DMS 273 (cell line): ENCODE results near the gene DUSP14.
"Not testable (repeated sequence)": the region's sequence is repeated elsewhere in the genome, so short reads cannot be mapped to it uniquely, and the experiment has no call there.

Experiments used
- DNase-seq: peaks from one replicate; lab custom pipeline; 2025; ENCODE audit not compliant: unreplicated experiment; lab: John Stamatoyannopoulos, UW

The DUSP14 gene

DNA sequence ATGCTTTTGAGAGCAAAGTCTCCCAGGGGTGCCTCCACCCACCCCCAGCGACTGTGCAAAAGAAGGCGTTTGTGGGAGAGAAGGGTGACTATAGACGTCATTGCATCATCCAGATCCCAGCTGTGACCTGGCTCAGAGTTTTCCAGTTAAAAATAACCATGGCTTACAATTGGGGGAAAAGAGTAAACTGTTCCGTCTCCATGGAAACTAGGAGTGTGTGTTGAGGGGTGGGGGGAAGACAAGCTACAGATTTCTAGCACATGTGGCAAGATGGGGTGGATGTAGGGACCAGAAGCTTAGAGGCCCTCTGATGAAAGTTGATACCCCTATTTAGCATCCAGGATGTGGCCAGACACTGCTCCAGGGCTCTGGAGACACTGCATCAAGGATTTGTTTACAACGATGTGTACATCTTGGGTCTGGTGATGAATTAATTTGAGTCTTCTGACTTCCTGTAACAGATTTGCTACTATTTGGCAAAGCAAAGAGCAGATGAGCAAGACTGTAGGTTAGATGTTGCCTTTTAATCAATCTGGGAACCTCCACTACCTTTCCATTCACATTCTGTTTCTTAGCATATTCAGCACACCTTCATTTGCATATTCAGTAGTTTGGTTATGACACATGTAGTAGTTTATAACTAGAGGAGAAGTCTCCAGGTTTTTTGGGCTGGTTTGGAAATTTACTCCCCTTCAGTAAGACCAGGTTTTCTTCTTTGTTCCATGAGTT, 6.2 kb upstream of the DUSP14 start:
- DNase-seq: peak; percentile 96

DNA sequence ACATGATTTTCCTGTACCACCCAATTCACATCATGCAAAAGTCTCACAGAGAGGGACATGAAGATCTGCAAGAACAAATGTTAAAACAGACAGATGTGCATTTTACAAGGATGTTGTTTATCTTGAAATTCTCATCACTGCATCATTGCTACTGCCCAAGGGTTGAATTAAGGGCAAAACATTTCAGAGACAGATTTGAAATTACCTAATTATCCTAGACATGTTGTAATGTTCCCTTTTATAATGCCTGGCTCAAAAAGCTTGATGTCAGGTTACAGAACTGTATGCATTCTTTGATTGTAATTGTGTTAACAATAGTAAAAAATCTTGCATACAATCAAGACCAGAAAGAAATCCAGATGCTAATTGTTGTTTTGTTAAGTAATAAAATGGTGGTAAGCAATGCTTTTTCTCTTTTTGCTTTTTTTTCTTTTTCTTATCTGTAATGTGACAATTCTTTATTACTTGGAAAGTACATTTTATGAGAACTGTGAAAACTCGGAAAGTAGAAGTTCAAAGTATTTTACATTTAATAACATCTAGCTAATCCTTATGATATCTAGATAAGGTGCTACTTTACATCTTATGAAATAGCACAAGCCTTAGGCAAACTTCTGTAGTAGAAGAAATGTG, 3.6 kb upstream of the DUSP14 start:
- DNase-seq: peak; percentile 27

DNA sequence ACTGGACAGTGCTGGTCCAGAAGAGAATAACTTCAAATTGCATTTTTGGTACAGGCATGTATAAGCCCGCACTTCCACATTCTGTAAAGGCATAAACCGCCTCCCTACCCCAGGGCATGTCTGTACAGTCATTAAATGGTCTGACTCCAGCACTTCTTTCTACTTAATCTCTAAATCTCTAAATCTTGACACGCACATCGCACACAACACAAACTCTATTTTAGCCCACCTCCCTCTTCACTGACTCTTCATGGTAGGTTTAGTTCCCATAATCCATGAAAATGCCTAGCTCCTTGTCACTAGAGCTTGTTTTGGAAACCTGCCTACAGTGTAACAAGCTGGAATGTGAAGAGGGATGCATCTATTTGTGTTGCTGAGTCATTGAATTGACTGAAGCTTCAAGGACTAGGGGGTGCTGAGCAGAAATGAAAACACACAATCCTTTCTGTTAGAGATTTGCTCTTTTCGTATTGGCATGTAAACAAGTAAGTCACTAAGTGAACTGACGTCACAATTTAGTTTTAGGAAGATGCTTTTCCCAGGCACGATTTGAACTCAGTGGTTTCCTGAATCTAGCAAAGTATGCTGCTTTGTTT, 1.6 kb upstream of the DUSP14 start:
- peak; percentile 81 for DNase-seq

DNA sequence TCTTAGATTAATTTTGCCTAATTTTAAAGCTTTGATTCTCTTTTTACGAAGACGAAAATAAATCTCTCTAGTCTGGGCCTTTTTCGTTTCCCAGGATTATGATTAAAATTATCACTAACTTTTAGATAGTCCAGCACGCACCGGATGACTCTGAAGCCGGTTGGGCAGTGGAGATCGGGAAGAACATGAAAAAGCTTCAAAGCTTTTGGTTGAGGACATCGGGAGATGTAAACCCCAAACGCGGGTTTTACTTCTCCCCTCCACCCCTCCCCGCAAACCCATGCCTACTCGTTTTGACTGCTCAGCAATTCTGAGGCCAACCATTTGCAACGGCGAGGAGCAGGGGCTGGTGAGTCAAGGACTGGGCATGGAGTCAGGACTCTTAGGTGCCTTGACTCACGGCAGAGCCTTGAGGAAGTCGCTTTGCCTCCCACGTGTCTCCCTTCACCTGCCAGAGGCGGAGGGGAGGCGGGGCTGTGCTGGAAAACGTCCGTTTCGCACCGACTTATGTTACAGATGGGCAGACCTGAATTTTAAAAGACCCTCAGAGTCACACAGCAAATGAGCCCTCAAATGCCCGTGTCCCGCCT, 989 bp upstream of the DUSP14 start:
- peak; percentile 79 for DNase-seq

DNA sequence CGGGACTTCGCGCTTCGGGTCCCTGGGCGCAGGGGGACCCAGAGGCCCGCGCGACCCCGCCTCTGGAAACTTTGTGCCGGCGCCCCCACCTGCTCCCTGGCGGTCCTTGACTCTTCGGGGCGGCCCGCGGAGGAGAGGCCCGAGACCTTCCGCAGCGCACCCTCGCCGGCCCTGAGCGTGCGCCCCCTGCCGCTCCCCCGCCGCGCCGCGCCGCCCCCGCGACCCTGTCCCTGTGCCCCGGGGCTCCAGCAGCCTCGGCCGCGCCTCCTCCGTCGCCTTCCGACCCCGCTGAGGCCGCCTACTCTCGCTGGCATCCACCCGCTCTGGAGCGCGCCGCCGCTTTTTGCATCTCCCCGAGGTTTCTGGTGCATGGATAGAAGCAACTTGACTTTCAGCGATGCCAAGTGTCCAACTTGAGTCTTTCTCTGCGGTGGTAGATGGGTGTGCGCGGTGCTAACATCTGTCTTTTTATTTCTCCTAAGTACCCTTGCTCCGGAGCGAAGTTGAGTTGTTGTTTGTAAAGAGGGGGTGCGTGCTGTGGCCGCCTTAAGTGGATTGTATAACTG, 414 bp downstream of the DUSP14 start:
- DNase-seq: peak; percentile 90

DNA sequence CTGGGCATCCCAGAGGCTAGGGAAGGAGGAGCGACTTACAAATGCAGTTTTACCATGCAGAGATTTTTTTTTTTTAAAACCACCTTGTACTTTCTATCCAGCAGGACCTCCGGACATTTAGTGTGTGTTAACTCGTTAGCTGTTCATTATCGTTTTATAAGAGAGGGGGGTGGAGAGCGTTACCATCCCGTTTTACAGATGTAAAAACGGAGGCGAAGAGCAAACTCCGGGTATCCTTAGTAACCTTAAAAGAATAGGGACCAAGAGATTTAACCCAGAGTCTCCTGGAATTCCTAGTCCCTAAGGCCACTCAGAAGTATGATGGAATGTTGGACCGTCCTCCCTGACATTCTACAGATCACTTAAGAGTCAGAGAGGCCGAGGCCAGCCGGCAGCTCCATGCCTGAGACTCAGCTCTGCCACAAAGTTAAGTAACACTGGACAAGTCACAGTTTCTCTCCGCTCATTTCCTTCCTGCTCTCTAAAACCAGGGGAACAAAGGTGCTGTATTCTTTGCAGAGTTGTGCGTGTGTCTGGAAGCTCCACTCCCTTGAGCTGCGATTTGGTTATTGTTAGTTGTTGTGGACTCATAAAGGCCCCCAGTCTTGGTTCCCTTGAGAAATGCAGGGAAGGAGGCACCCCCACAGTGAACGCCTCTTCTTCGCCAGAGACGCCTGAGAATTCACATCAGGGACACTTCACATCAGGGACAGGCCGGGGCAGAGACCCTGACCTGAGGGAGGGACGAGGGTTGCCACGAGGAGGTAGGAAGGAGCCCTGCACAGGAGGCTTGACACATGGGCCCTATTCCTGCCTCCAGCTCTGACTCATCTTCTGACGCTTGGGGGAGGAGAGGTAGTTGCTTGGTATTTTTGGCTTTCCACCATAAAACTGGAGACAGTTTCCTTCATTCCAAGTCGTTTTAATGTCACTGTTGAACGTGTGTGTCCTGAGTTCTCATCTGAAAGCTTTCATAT, 1.2 kb downstream of the DUSP14 start:
- peak; percentile 86 for DNase-seq

DNA sequence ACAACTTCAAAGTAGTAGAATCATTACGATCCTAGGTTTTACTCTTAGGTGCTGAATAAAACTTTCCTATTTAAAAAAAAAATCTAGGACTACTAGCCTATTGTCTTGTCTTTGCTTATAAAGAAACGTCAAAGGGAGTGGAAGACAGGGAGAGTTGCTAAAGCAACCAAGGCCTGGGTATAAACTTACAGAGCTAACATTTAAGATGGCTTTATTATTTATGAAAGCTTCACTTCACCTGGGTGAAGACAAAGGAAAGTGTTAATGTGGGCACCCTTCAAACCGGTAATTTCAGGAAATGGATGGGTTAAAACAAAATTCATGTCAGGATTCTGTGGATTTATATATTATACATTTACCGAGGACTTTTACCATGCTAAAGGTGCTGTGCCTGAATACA, 2.5 kb downstream of the DUSP14 start:
- no peak for DNase-seq

DNA sequence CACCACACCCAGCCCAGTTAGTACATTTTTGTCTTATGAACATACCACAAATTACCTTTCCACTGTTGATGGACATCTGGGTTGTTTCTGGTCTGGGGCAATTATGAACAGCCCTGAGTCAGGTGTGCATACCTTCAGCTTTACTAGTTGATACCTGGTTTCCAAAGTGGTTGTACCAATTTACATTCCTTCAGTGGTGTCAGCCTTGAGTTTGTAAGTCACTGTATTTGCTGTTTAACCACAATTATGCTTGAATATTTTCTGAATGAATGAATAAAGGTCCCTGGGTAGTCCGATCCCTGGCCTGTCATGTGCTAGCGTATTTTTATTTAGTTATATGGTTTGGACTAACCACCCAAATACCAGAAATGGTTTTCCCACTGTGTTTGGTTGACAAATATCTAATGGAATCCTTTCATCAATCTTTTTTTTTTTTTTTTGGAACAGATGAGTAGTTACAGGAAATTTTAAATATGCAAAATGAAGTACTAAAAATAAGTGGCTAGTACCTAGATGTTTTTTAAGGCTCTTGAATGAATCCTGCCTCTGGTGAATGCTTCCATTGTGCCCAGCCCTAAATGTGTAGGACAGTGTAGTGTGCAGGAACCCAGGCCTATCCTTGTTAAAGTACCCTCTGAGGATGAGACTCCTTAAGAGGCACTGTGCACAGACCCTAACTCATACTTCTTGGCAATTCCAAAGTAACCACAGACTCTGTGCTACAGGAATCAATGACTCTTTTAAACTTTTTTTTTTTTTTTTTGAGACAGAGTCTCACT, 3.7 kb downstream of the DUSP14 start:
- no peak for DNase-seq

DNA sequence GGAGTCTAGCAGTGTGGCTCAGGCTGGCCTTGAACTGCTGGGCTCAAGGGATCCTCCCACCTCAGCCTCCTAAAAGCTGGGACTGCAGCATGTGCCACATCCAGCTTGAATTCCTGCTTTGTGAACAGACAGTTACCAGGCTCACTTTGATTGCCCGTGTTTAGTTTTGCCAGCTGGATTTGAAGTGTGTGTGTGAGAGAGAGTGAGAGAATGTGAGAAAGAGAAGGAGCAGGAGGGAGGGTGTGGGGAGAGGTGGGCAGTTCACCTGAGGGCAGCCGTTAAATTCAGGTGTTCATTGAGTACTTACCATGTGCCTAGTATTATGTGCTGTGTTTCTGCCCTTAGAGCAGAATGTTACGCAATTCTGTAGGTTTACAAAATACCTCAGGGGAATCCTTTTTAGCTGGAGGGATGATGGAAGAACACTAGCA, 4.7 kb downstream of the DUSP14 start:
- no peak for DNase-seq

DNA sequence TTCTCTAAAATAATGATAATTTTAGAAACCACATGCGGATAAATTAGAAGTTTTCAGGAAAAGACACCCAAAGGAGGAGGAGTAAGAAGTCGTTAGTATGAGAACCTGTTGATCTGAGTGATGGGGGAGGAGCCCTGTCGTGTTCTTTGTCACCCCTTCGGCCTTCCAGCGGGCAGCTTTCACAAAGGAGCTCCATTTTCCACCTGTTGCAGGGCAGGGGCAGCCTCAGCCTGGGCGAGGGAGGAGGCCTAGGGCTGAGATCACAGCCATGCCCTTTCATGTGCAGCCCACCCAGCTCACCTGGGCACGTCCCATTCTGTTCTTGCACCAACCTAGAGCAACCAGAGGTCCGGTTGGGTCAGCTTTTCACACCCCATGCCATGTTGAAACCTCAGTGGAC, 5.3 kb downstream of the DUSP14 start:
- DNase-seq: no peak

DNA sequence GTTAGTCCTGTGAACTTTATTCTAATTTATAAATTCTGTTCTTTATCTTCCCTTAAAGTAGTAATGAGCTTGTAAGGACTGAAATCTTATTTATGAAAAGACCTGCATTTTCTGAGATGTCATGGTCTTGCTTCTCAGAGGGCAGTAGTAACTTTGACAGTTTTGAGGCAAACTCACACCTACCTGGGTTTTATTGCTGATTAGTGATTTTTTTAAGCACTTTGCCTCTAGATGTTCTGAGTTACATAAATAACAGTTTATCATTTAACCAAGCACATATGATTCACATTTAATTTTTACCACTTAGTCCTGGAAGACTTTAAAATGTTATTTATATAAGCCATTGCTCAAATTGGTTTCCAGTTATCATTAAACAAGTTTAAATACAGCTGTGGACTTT, 10.7 kb downstream of the DUSP14 start:
- no peak for DNase-seq

DNA sequence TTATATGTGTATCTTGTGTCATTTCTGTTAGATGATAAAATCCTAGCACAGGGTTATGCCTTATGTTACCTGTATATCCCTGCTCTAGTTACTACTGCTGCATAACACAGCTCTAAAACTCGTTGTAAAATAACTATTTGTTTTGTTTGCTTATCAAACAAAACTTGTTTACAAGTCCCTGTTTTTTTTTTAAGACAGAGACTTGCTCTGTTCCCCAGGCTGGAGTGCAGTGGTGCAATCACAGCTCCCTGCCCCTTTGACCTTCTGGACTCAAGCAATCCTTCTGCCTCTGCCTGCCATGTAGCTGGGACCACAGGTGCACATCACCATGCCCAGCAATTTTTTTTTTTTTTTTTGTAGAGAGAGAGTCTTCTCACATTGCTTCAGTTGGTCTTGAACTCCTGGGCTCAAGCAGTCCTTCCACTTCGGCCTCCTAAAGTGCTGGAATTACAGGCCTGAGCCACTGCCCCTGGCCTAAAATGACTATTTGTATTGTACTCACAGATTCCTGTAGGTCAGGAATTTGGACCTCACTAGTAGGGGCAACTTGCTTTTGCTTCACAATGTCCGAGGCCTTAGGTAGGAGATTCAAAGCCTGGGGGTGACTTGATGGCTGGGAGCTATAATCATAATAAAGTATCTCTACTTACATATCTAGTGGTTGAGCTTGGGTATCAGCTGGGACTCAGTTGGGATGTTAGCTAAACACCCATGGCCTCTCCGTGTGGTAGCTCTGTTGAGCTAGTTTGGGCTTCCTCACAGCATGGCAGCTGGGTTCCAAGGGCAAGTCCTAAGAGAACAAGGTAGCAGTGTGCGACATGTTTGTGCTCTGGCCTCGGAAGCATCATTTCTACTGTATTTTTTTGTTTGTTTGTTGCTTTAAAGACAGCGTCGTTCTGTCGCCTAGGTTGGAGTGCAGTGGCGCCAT, 12.6 kb downstream of the DUSP14 start:
- DNase-seq: no peak

DNA sequence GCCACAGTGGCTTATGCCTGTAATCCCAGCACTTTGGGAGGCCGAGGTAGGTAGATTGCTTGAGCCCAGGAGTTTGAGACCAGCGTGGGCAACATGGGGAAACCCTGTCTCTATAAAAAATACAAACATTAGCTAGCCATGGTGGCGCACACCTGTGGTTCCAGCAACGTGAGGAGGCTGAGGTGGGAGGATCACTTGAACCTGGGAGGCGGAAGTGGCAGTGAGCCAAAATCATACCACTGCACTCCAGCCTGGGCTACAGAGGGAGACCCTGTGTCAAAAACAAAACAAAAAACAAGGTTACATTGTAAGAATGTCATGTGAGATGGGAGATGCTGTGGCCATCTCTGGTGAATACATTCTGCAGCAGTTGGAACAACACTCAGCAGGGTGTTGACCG, 13.5 kb downstream of the DUSP14 start:
- no peak for DNase-seq

DNA sequence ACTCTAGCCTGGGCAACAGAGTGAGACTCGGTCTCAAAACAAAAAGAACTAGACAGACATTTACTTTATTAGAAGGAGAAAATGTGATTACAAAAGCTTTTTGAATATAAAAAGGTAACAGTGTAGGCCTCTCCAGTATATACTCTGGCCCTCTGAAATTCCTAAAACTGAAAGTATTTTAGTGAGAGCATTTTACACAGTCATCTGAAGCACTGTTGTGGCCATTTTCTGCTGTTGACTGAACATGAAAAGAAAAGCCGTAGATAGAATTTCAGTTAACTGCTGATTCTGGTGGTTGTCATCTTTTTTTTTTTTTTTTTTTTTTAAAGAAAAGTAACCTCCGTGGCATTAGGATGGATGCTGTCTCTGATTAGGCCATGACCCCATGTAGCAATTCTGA, 15.6 kb downstream of the DUSP14 start:
- DNase-seq: no peak

DNA sequence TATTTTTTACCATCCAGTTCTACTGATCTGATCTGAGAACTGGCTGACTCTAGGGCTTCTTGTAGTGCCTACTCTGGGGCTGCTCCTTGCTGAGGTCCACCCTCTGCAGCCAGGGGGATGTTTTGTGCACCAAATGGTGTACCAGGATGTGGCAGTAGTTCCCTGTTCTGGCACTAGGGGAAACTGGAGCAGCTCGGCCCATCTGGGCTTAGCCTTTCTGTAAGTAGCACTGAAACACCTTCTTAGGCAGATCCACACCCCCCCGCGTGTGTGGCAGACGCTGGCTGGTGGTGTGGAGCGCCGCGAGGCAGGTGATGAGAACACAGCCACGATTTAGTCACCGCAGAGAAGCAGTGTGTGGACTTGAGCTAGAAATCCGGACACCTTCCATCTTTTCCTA, 17.0 kb downstream of the DUSP14 start:
- DNase-seq: peak; percentile 91

DNA sequence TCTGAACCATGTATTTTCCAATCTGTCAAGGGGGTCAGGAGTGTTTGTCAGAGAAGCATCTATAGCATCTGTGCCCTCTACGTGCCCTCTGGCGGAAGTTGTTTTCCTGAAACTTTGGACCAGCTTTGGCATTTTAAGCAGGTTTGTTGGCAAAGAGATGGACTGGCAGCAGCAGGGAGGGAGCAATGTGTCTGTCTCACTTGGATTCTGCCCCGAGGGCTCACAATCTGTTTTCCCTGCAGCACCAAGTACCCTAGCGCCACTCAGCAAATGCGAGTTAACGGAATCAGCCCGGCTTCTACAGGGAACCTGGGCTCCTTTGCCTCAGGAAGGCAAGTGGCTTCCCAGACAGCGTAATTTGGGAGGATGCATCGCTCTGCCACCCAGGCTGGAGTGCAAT, 17.4 kb downstream of the DUSP14 start:
- peak; percentile 88 for DNase-seq

DNA sequence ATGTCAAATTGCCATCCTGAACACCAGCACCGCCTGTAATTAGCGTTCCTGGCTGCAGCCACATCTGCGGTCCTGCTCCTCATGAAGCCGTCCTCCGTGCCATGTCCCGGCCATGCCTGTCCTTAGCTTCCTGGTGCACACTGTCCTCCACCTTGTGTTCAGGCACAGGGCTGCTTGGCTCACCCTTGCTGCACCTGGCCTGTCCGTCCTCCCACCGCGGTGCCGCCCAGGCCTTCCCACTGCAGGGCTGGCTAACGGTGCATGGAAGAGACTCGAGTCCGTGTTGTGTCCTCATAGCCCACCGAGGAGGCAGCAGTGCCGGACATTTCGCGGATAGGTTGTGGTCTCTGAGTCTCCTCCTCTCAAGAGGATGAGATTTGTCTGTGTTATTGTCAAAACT, 20.4 kb downstream of the DUSP14 start:
- no peak for DNase-seq

DNA sequence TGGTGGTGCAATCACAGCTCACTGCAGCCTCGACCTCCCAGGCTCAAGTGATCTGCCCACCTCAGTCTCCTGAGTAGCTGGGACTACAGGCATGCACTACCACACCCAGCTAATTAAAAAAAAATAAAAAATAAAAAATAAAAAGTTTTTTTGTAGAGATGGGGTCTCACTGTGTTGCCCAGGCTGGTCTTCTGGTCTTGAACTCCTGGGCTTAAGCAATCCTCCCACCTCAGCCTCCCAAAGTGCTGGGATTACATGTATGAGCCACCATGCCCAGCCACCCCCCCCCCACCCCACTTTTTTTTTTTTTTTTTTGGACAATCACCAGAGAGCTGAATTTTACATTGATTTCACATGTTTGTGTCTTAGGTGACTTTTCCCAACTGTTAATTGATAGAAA, 22.0 kb downstream of the DUSP14 start:
- not testable (repeated sequence) for DNase-seq
